AG20443 (cell line): Measurements from ENCODE around the gene MYBL2.
A peak's percentile ranks its signal among the peaks of the same experiment; 100 is the strongest.

Experiments
- DNase-seq: peaks from one replicate; pipeline ENCODE4 v3.0.0; 2012; ENCODE audit warnings: low spot score, mixed read lengths

Gene MYBL2

GRCh38 chr20:43682446-43682845 lies 15.5 kb downstream of the MYBL2 start:
- no peak for DNase-seq

GRCh38 chr20:43686820-43687219 lies 19.9 kb downstream of the MYBL2 start:
- DNase-seq, result no peak

DNA sequence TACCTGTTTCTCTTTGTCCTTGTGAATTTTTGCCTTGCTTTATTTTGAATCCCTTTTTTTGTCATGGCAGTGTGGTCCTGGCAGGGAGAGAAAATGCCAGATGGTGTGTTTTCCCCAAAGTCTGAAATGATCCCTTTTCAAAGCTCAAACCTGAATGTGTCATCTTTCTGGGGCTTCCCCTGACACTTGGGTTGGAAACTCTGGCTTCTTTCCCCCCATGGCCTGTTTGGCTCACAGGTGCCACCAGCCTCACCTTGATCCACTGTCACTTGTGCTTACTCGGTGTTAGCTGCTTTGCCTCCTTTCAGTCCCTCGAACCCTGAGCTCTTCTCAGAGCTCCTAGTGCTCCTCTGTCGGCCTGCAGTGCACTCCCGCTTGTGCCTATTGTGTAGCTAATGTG lies 22.3 kb downstream of the MYBL2 start:
- no peak for DNase-seq

DNA sequence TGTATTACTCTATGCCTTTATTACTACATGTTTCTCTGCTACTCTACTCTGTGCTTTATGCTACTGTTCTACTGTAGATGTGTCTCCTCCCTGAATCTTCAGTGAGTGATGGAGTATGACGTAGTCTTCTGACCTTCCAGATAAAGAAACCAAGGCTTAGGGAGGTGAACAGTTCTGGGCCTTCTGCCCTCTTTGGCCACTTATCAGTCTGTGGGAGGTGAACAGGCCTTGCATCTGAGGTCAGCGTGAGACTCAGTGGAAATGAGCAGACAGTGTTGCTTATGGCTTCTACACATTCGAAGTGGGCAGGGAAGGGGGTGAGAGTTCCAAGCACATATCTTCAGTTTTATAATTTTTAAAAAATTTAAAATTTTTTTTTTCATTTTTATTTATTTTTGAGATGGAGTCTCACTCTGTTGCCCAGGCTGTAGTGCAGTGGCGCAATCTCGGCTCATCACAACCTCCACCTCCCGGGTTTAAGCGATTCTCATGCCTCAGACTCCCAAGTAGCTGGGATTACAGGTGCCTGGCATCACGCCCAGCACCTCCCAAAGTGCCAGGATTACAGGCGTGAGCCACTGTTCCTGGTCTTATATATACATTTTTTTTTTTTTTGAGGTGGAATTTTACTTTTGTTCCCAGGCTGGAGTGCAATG lies 24.2 kb downstream of the MYBL2 start:
- no peak for DNase-seq

GRCh38 chr20:43691928-43692524 lies 25.1 kb downstream of the MYBL2 start:
- peak; percentile 80 for DNase-seq

DNA sequence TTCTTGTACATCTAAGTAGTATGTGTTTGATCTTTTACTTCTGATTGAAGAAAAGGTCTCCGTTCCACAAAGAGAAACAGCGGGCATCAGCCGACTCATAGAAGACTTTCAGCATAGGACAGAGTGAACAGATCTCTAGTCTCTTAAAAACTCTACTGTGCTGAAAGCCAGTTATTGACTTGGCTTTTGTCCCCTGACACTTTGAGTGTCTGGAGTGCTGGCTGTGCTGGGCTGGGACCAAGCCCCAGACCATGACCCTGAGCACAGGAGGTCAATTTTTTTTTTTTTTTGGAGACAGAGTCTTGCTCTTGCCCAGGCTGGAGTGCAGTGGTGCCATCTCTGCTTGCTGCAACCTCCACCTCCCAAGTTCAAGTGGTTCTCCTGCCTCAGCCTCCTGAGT lies 27.8 kb downstream of the MYBL2 start:
- DNase-seq, result no peak

- DNase-seq, result no peak
These were observed 28.7 kb downstream of the MYBL2 start for GRCh38 chr20:43695571-43695970.

- DNase-seq, result no peak
These were observed 33.1 kb downstream of the MYBL2 start for GRCh38 chr20:43699941-43700565.

GRCh38 chr20:43700627-43701026 lies 33.7 kb downstream of the MYBL2 start:
- DNase-seq, result no peak

- no peak for DNase-seq
These were observed 35.6 kb downstream of the MYBL2 start for GRCh38 chr20:43702502-43702901.

- DNase-seq, result no peak
These were observed 43.6 kb downstream of the MYBL2 start for GRCh38 chr20:43710370-43711044.

DNA sequence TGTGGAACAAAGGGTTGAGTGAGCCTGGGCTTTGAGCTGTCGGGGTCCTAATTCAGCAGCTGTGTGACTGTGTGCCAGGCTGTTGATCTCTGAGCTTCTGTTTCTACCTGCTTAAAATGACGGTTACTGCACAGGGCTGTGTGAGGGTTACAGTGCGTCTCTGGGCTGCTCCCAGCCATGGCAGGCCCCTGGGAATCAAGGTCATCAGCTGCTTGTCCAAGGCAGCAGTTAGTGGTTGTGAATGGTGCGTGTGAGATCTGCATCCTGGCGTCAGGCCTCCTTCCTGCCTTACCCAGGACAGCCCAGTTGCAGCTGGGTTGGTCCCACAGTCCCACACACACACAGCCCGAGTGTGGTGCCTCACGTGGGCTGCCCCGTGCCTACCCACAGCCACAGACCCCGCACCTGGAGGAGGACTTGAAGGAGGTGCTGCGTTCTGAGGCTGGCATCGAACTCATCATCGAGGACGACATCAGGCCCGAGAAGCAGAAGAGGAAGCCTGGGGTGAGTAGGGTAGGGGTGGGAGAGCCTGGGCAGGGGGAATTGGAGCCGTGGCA lies 44.3 kb downstream of the MYBL2 start:
- DNase-seq, result no peak

GRCh38 chr20:43715044-43715443 lies 48.1 kb downstream of the MYBL2 start:
- no peak for DNase-seq

- no peak for DNase-seq
These were observed 48.6 kb downstream of the MYBL2 start for GRCh38 chr20:43715511-43715910.

GRCh38 chr20:43716123-43716522 lies 49.2 kb downstream of the MYBL2 start:
- DNase-seq, result no peak

GRCh38 chr20:43716757-43717615 lies 50.1 kb downstream of the MYBL2 start:
- DNase-seq, result no peak

DNA sequence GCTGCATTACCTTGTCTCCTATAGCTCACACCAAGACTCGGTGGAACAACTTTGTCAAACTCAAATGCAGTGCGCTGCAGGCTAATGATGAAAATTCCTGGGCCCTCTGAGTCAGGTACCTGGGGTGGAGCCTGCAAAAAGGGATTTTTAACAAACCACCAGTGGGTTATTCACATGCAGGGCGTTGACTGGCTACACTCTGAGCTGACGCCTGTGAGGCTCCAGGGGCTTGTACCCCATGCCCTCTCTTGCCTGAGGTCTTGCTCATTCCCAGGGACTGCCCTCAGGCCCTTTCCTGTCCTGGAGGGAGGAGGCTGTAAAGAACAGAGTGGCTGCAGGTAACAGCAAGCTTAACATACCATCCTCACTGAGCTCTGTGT lies 50.7 kb downstream of the MYBL2 start:
- DNase-seq, result no peak

DNA sequence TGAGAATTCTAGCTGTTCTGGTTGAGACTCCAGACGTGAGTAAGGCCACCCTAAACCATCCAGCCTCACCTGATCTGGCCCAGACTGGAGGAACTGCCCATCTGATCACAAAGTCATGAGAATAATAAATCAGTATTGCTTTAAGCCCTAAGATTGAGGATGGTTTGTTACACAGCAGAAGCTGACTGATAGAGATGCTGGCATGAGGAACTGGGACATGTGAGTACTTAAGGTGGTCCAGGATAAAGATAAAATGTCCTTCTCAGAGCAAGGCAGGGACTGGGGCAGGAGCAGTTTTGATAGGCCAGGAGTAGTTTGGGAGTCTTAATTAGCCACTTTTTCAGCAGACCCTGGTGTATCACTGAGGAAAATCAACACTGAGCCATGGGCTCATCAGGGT lies 53.1 kb downstream of the MYBL2 start:
- no peak for DNase-seq

- no peak for DNase-seq
These were observed 54.1 kb downstream of the MYBL2 start for GRCh38 chr20:43721097-43721428.

- no peak for DNase-seq
These were observed 54.7 kb downstream of the MYBL2 start for GRCh38 chr20:43721429-43722152.

DNA sequence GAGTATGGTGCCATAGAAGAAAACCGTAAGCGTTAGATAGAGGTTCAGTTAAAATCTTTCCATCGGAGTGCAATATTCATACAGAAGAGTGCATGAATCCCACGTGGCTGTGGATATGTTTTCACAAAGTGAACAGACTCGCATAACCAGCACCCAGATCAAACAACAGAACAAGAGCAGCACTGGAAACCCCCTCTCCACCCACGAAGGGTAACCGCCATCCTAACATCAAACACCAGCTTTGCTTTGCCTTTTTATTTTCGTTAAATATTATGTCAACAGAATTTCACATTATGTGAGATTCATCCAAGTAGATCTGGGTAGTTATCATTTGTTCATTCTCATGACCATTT lies 55.2 kb downstream of the MYBL2 start:
- no peak for DNase-seq
